Measurements from ENCODE around the gene MRPL33. TPM values are rescaled to one million over a fixed set of nuclear protein-coding genes. Genes with fewer than 3 reads are reported as not detected.

The MRPL33 gene
- total RNA-seq, 1 experiment from 2014 or later = 86.3 TPM

DNA sequence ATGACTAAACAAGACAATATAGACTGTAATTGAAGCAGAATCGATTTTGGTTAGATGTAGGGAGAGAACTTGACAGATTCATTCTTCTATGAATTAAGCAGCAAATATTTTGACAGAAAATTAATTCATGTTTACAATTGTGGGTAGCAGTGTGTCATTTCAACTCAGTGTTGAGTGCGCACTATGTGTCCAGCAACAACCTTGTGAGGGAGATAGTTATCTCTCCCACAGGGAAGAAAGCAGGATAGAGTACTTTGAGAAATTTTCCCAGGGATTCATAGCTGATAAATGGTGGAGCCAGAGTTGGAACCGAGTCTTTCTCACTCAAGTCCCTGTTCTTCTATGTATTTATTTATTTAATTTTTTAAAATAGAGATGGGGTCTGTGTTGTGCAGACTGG lies 5.2 kb downstream of the MRPL33 start:
- Histone ChIP-seq H3K79me2 (ENCODE audit: low read depth) (peaks cover 76% of the 10 kb centered on the region), H3K4me3 (no peak overlapping the region), H3K4me2 (no peak overlapping the region), H3F3A (ENCODE audit: insufficient read depth, low read depth) (peaks cover 43% of the 10 kb centered on the region; the same call in 1 of the 2 replicates), H3K9me2 (ENCODE audit: insufficient read depth) (no peaks in the 10 kb centered on the region), H3K27me3 (ENCODE audit: insufficient read depth, low read depth) (no peaks in the 10 kb centered on the region), H2AFZ (no peak overlapping the region), H3K27ac (no peak overlapping the region), H3K36me3 (ENCODE audit: low read depth) (peaks cover 55% of the 10 kb centered on the region), H4K20me1 (ENCODE audit: insufficient read depth) (peaks cover 17% of the 10 kb centered on the region; the same call in 1 of the 2 replicates), H3K9me3 (ENCODE audit: insufficient read depth, low read depth) (no peaks in the 10 kb centered on the region), H3K4me1 (replicated peaks; ENCODE audit: insufficient read depth) (peaks cover 23% of the 10 kb centered on the region)
- BruUV-seq (replicated peaks) = no TSS peak
- CTCF ChIA-PET = no interaction called here
- POLR2A ChIA-PET (ENCODE audit: unreplicated experiment) = interaction anchor here (0.6 kb wide), 2 partner anchors 23 to 579 kb away, joined by 3 read pairs; no protein-coding TSS in a partner anchor
- TF ChIP-seq, protein P1, sequence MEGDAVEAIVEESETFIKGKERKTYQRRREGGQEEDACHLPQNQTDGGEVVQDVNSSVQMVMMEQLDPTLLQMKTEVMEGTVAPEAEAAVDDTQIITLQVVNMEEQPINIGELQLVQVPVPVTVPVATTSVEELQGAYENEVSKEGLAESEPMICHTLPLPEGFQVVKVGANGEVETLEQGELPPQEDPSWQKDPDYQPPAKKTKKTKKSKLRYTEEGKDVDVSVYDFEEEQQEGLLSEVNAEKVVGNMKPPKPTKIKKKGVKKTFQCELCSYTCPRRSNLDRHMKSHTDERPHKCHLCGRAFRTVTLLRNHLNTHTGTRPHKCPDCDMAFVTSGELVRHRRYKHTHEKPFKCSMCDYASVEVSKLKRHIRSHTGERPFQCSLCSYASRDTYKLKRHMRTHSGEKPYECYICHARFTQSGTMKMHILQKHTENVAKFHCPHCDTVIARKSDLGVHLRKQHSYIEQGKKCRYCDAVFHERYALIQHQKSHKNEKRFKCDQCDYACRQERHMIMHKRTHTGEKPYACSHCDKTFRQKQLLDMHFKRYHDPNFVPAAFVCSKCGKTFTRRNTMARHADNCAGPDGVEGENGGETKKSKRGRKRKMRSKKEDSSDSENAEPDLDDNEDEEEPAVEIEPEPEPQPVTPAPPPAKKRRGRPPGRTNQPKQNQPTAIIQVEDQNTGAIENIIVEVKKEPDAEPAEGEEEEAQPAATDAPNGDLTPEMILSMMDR (conservative IDR thresholded peaks at IDR 0.05) = no peak
- no peak for TF ChIP-seq EZH2 (IDR thresholded peaks at IDR 0.05; ENCODE audit: low read depth)
- no peak for DNase-seq
- intact Hi-C loops (cut with micrococcal nuclease; ENCODE audit: unreplicated experiment) = no loop called here

- no TSS peak for BruUV-seq (replicated peaks)
- intact Hi-C loops (cut with micrococcal nuclease; ENCODE audit: unreplicated experiment) = no loop called here
- Histone ChIP-seq H3K27me3 (ENCODE audit: insufficient read depth, low read depth) (no peaks in the 10 kb centered on the region), H3K9me2 (ENCODE audit: insufficient read depth) (no peaks in the 10 kb centered on the region), H3K79me2 (ENCODE audit: low read depth) (peaks cover 48% of the 10 kb centered on the region), H3K36me3 (ENCODE audit: low read depth) (peaks cover 42% of the 10 kb centered on the region), H3K9me3 (ENCODE audit: insufficient read depth, low read depth) (no peaks in the 10 kb centered on the region), H3K4me3 (no peak overlapping the region), H2AFZ (no peak overlapping the region), H3K4me1 (replicated peaks; ENCODE audit: insufficient read depth) (0 out of 2 replicates have a peak, but pooled peaks cover 2% of the 10 kb centered on the region), H3K27ac (no peak overlapping the region), H3F3A (ENCODE audit: insufficient read depth, low read depth) (peaks cover 32% of the 10 kb centered on the region; the same call in 1 of the 2 replicates), H3K4me2 (no peak overlapping the region), H4K20me1 (ENCODE audit: insufficient read depth) (peaks cover 15% of the 10 kb centered on the region; the same call in 1 of the 2 replicates)
- TF ChIP-seq, protein P1 (conservative IDR thresholded peaks at IDR 0.05) = no peak
- TF ChIP-seq EZH2 (IDR thresholded peaks at IDR 0.05; ENCODE audit: low read depth) = no peak
- no peak for DNase-seq
- ChIA-PET CTCF (no interaction called here), POLR2A (ENCODE audit: unreplicated experiment) (no interaction called here)
These were observed 8.0 kb downstream of the MRPL33 start for GRCh38 chr2:27779417-27780055.

GRCh38 chr2:27781496-27781895 lies 10.0 kb downstream of the MRPL33 start:
- no TSS peak for BruUV-seq (replicated peaks)
- Histone ChIP-seq H3K27ac (no peak overlapping the region), H3K4me1 (replicated peaks; ENCODE audit: insufficient read depth) (no peaks in the 10 kb centered on the region), H3K36me3 (ENCODE audit: low read depth) (peaks cover 24% of the 10 kb centered on the region; the same call in 1 of the 2 replicates), H3K4me2 (no peak overlapping the region), H3K79me2 (ENCODE audit: low read depth) (peaks cover 28% of the 10 kb centered on the region), H3K9me3 (ENCODE audit: insufficient read depth, low read depth) (no peaks in the 10 kb centered on the region), H3K4me3 (no peak overlapping the region), H3F3A (ENCODE audit: insufficient read depth, low read depth) (peaks cover 21% of the 10 kb centered on the region; the same call in 1 of the 2 replicates), H2AFZ (no peak overlapping the region), H4K20me1 (ENCODE audit: insufficient read depth) (peaks cover 6% of the 10 kb centered on the region; the same call in 1 of the 2 replicates), H3K9me2 (ENCODE audit: insufficient read depth) (no peaks in the 10 kb centered on the region), H3K27me3 (ENCODE audit: insufficient read depth, low read depth) (no peaks in the 10 kb centered on the region)
- ChIA-PET CTCF (no interaction called here), POLR2A (ENCODE audit: unreplicated experiment) (interaction anchor here (0.5 kb wide), 1 partner anchor 1013 kb away, joined by 18 read pairs; no protein-coding TSS in a partner anchor)
- intact Hi-C loops (cut with micrococcal nuclease; ENCODE audit: unreplicated experiment) = no loop called here
- no peak for TF ChIP-seq EZH2 (IDR thresholded peaks at IDR 0.05; ENCODE audit: low read depth)
- TF ChIP-seq, protein P1 (conservative IDR thresholded peaks at IDR 0.05) = no peak
- DNase-seq = no peak
